Middle frontal gyrus (tissue), 1 donor: ENCODE measurements around the gene ZXDA.
"Not testable (repeated sequence)": the region's sequence is repeated elsewhere in the genome, so short reads cannot be mapped to it uniquely, and the experiment has no call there.

Experiments used
- DNase-seq: peaks from one replicate; pipeline ENCODE4 v3.0.0-alpha.2; 2015; ENCODE audit warnings: low spot score; ENCODE audit errors: extremely low spot score

Gene ZXDA

GRCh38 chrX:57910287-57910912 lies at the start of gene ZXDA:
Gene ZXDA, minus strand, starts transcription at chrX:57910458. Its CDS starts 38 bp downstream, at chrX:57910420.
- not testable (repeated sequence) for DNase-seq

- DNase-seq = no peak
Measured at GRCh38 chrX:57952320-57952678, 42.0 kb upstream of the ZXDA start.

- DNase-seq = no peak
Measured at GRCh38 chrX:57951666-57952319, 41.5 kb upstream of the ZXDA start.

- no peak for DNase-seq
Measured at GRCh38 chrX:57933321-57933720, 23.1 kb upstream of the ZXDA start.

GRCh38 chrX:57932266-57932665 lies 22.0 kb upstream of the ZXDA start:
- no peak for DNase-seq

- no peak for DNase-seq
Measured at GRCh38 chrX:57930051-57930450, 19.8 kb upstream of the ZXDA start.

GRCh38 chrX:57929373-57929772 lies 19.1 kb upstream of the ZXDA start:
- DNase-seq = no peak

GRCh38 chrX:57925806-57926205 lies 15.5 kb upstream of the ZXDA start:
- no peak for DNase-seq

- DNase-seq = no peak
Measured at GRCh38 chrX:57918750-57919436, 8.6 kb upstream of the ZXDA start.

- DNase-seq = no peak
Measured at GRCh38 chrX:57915680-57916079, 5.4 kb upstream of the ZXDA start.

GRCh38 chrX:57909595-57910286 lies 517 bp downstream of the ZXDA start:
- DNase-seq = not testable (repeated sequence)

GRCh38 chrX:57908972-57909594 lies 1.2 kb downstream of the ZXDA start:
- not testable (repeated sequence) for DNase-seq

- no peak for DNase-seq
Measured at GRCh38 chrX:57906790-57907189, 3.5 kb downstream of the ZXDA start.

GRCh38 chrX:57905141-57905540 lies 5.1 kb downstream of the ZXDA start:
- DNase-seq = no peak

- no peak for DNase-seq
Measured at GRCh38 chrX:57904176-57904880, 5.9 kb downstream of the ZXDA start.

- no peak for DNase-seq
Measured at GRCh38 chrX:57902633-57903032, 7.6 kb downstream of the ZXDA start.

- DNase-seq = no peak
Measured at GRCh38 chrX:57901466-57901865, 8.8 kb downstream of the ZXDA start.

- no peak for DNase-seq
Measured at GRCh38 chrX:57900975-57901374, 9.3 kb downstream of the ZXDA start.

GRCh38 chrX:57899906-57900305 lies 10.4 kb downstream of the ZXDA start:
- no peak for DNase-seq

GRCh38 chrX:57899064-57899463 lies 11.2 kb downstream of the ZXDA start:
- DNase-seq = no peak

- DNase-seq = no peak
Measured at GRCh38 chrX:57871463-57871862, 38.8 kb downstream of the ZXDA start.
